K562 (cell line): Measurements from ENCODE around the gene DCP2. TPM values are rescaled to one million over a fixed set of nuclear protein-coding genes. Genes with fewer than 3 reads are reported as not detected.

Experiments
- ATAC-seq: fragments of 200-7000 bp; cut with Tn5 transposase; 3 replicates; pipeline ENCODE4 v1.9.1; 2020; ENCODE audit warnings: moderate library complexity
- BruUV-seq: library from RNA; stranded (reverse); fragments of 400-500 nt; replicated peaks from 2 replicates; lab custom pipeline; 2021; lab: Mats Ljungman, UMichigan
- CTCF ChIA-PET: fragments of 300-600 bp; formaldehyde crosslinking; extraction: SDS; loops from one replicate; lab custom pipeline; 2021; ENCODE audit warnings: low intra/inter-chr PET ratio; lab: Yijun Ruan, JAX
- POLR2A ChIA-PET: fragments of 300-600, 350-650 bp; sonication (Branson Sonifier 250); formaldehyde crosslinking; extraction: SDS; loops from one replicate; lab custom pipeline; 2021; ENCODE audit warnings: antibody characterized with exemption, inconsistent platforms; lab: Yijun Ruan, JAX
- DNase-seq, 4 experiments: peaks; one replicate each; pipeline versions ENCODE4 v3.0.0 to v3.0.0-alpha.2; 2011 to 2018; ENCODE audit warnings: low spot score in 3 of 4, mixed read lengths in 3 of 4; ENCODE audit errors: extremely low read depth in 1 of 4
- FAIRE-seq: peaks from 2 replicates; lab custom pipeline; 2011; peaks lifted over from hg19 to GRCh38; lab: Jason Lieb, UNC
- H2AFZ ChIP-seq: 2 replicates; pipeline ENCODE4 v1.6.0; 2011; ENCODE audit warnings: low read depth, low read length, control low read depth, inconsistent platforms
- H3K27ac ChIP-seq: fragments of 200-600 bp; 3 replicates; pipeline ENCODE4 v1.8.0; 2011; ENCODE audit warnings: low read depth, mild to moderate bottlenecking, control low read depth, inconsistent platforms, low read length, moderate library complexity, mixed read lengths; ENCODE audit errors: extremely low read depth
- H3K27me3 ChIP-seq, 2 experiments: fragments of 300-600 bp in 1 of 2; 2 replicates in 1 of 2; 3 replicates in 1 of 2; pipeline versions ENCODE4 v1.6.0 to v1.8.0; 2011; ENCODE audit warnings: inconsistent platforms in 2 of 2, low read length in 2 of 2, mild to moderate bottlenecking in 1 of 2, mixed read lengths in 1 of 2, moderate library complexity in 1 of 2; ENCODE audit not compliant: control insufficient read depth in 2 of 2, insufficient read depth in 2 of 2
- H3K36me3 ChIP-seq: fragments of 300-600 bp; 3 replicates; pipeline ENCODE4 v1.8.0; 2011; ENCODE audit warnings: mild to moderate bottlenecking, low read length, inconsistent platforms; ENCODE audit not compliant: control insufficient read depth, insufficient read depth
- H3K4me1 ChIP-seq, 2 experiments: fragments of 200-600 bp in 1 of 2; replicated peaks in 1 of 2; 2 replicates in 1 of 2; 3 replicates in 1 of 2; pipeline versions ENCODE4 v1.5.1 to v1.8.0; 2011; ENCODE audit warnings: inconsistent platforms in 2 of 2, low read length in 2 of 2, mild to moderate bottlenecking in 1 of 2, mixed read lengths in 1 of 2, moderate library complexity in 1 of 2; ENCODE audit not compliant: control insufficient read depth in 2 of 2, insufficient read depth in 2 of 2
- H3K4me2 ChIP-seq: 2 replicates; pipeline ENCODE4 v1.6.1; 2011; ENCODE audit warnings: low read length, control low read depth, inconsistent platforms, mixed read lengths; ENCODE audit not compliant: insufficient read depth
- H3K4me3 ChIP-seq: fragments of 200-600 bp; sonication (generic), shearing (Covaris generic); 2 replicates; pipeline ENCODE4 v1.5.1; 2016; ENCODE audit warnings: control low read depth, inconsistent platforms
- H3K79me2 ChIP-seq: fragments of 200-600 bp; 3 replicates; pipeline ENCODE4 v1.8.0; 2011; ENCODE audit warnings: low read length, inconsistent platforms; ENCODE audit not compliant: control insufficient read depth, insufficient read depth
- H3K9ac ChIP-seq, 2 experiments: 2 replicates each; pipeline versions ENCODE4 v1.6.0 to v1.6.1; 2011; ENCODE audit warnings: low read depth in 2 of 2, low read length in 2 of 2, control low read depth in 1 of 2, inconsistent platforms in 1 of 2, mild to moderate bottlenecking in 1 of 2, mixed read lengths in 1 of 2; ENCODE audit not compliant: insufficient read depth in 1 of 2
- H3K9me1 ChIP-seq: one replicate; pipeline ENCODE4 v1.6.0; 2011; ENCODE audit warnings: inconsistent platforms, mild to moderate bottlenecking, low read length, moderate library complexity; ENCODE audit not compliant: control insufficient read depth, insufficient read depth
- H3K9me3 ChIP-seq: replicated peaks from 2 replicates; pipeline ENCODE4 v1.5.1; 2011; ENCODE audit warnings: low read depth, low read length, inconsistent platforms; ENCODE audit not compliant: control insufficient read depth, insufficient read depth
- H4K20me1 ChIP-seq: replicated peaks from 2 replicates; pipeline ENCODE4 v1.6.1; 2011; ENCODE audit warnings: low read length, inconsistent platforms, mixed read lengths; ENCODE audit not compliant: control insufficient read depth, insufficient read depth
- CTCF ChIP-seq, 3 experiments: IDR thresholded peaks in 2 of 3; conservative IDR thresholded peaks in 1 of 3; 2 replicates each; pipeline ENCODE4 v1.5.1; 2011 to 2012; ENCODE audit warnings: low read length in 3 of 3, mild to moderate bottlenecking in 3 of 3, control low read depth in 2 of 3, improper control_type of control experiment in 1 of 3, inconsistent platforms in 1 of 3, low read depth in 1 of 3, mixed read lengths in 1 of 3, moderate library complexity in 1 of 3; ENCODE audit not compliant: insufficient read depth in 2 of 3
- RAD21 ChIP-seq, 2 experiments: fragments of 250-450 bp in 1 of 2; fragments of 450-650 bp in 1 of 2; sonication (Bioruptor Pico) in 1 of 2; formaldehyde crosslinking in 1 of 2; IDR thresholded peaks in 1 of 2; conservative IDR thresholded peaks in 1 of 2; 2 replicates each; pipeline versions ENCODE4 v1.4.0 to v1.8.0; 2020 to 2022; ENCODE audit warnings: mild to moderate bottlenecking in 2 of 2, moderate library complexity in 1 of 2
- ZNF197 ChIP-seq: fragments of 200-800 bp; sonication (Bioruptor generic); IDR thresholded peaks from 2 replicates; pipeline ENCODE4 v1.6.1; 2016; ENCODE audit warnings: low read depth, missing genetic modification characterization, missing compliant biosample characterization
- whole genome bisulfite sequencing: fragments of 100-300 bp; shearing (Covaris generic); methylation state at CpG from one replicate; pipeline ENCODE4 v1.1.6; 2016; ENCODE audit warnings: low coverage, mixed read lengths; ENCODE audit not compliant: insufficient coverage; ENCODE audit errors: missing lambda C conversion rate; 5-methylcytosine and 5-hydroxymethylcytosine counted together
- in situ Hi-C: fragments of 300-500 bp; cut with MboI; formaldehyde crosslinking; loops from 4 replicates; pipeline ENCODE4 v1.15.0; 2018; ENCODE audit warnings: inconsistent platforms, mixed read lengths
- intact Hi-C: fragments of 100-400 bp; cut with micrococcal nuclease; formaldehyde crosslinking; loops from 2 replicates; pipeline ENCODE4 v1.14.2; 2022
- polyA plus RNA-seq, 8 experiments: library from polyadenylated mRNA; depleted of rRNA in 4 of 8; stranded (reverse) in 5 of 8; unstranded in 3 of 8; fragments of >200 nt; fragmentation: Nextera tagmentation in 2 of 8; fragmentation: Illumina TruSeq in 1 of 8; extraction: Ambion mirVana in 2 of 8; extraction: Trizol in 1 of 8; gene quantifications; 2 replicates each; pipeline versions ENCODE4 v1.2.1 to v1.2.3, GENCODE V29; 2011 to 2014; ENCODE audit warnings: inconsistent platforms in 1 of 8, missing spikeins in 1 of 8
- total RNA-seq, 7 experiments: library from RNA; depleted of rRNA in 6 of 7; stranded (reverse); fragments of >200 nt in 6 of 7; fragmentation: Illumina TruSeq in 2 of 7; extraction: Trizol in 2 of 7; gene quantifications; 2 replicates each; pipeline versions ENCODE4 v1.2.1 to v1.2.3, GENCODE V29; 2011 to 2021; ENCODE audit warnings: low replicate concordance in 1 of 7

Gene DCP2
- total and polyA plus RNA-seq, 9 of the 15 experiments (the other 6 are each of a cell fraction or from before 2014, with no cell fraction given): 25.9 to 109 (median 46.7) TPM

- CTCF ChIA-PET: no interaction called here
- H3K27me3 ChIP-seq: no peaks in the 10 kb centered on the region
- 0 out of 2 replicates have a peak overlapping the region, but pooled peaks have one; percentile 49 for H2AFZ ChIP-seq
- no peaks in the 10 kb centered on the region for H3K36me3 ChIP-seq
- no peak overlapping the region for H3K4me3 ChIP-seq
- H3K4me1 ChIP-seq: peaks cover 18 to 32% of the 10 kb centered on the region in 2 experiments
- H4K20me1 ChIP-seq: no peaks in the 10 kb centered on the region
- no peak for TF ChIP-seq ZNF197 (CRISPR knock-in tag)
- TF ChIP-seq RAD21 (CRISPR knock-in tag; conservative IDR thresholded peaks at IDR 0.05 in 1 of 2, IDR thresholded peaks at IDR 0.05 in 1 of 2): peak in 1 of 2 experiments; percentile 25; a peak in 2 of 4 replicates
- TF ChIP-seq CTCF (IDR thresholded peaks at IDR 0.05 in 2 of 3, conservative IDR thresholded peaks at IDR 0.05 in 1 of 3; ENCODE audit: insufficient read depth in 2 of 3, low read depth in 1 of 3, low read length in 3 of 3): 0 out of 6 replicates have a peak, but pooled peaks of 1 of the 3 experiments have one; percentile 18
- no peak overlapping the region for H3K27ac ChIP-seq
- H3K79me2 ChIP-seq: no peaks in the 10 kb centered on the region
- FAIRE-seq (no peak), DNase-seq (no peak), ATAC-seq (no peak; the same call in 2 of the 3 replicates)
- POLR2A ChIA-PET: interaction anchor here (0.5 to 0.8 kb wide), 2 partner anchors 12 to 13 kb away, joined by 3 to 4 read pairs; no protein-coding TSS in a partner anchor
- intact Hi-C loops (no loop called here), in situ Hi-C loops (no loop called here)
- H3K9me3 ChIP-seq: no peaks in the 10 kb centered on the region
- no TSS peak for BruUV-seq
- H3K4me2 ChIP-seq: no peak overlapping the region
- H3K9me1 ChIP-seq: no peaks in the 10 kb centered on the region
- WGBS: 58% methylated on average over 8 of the region's 9 CpGs
- no peak overlapping the region for H3K9ac ChIP-seq
These were observed 62.1 kb downstream of the DCP2 start for GRCh38 chr5:113038714-113039113.
